Ovary (tissue), 3 donors: ENCODE results near the gene BRCC3.

Experiments used
- CTCF ChIP-seq, 3 donors: fragments of 450-650 bp in 2 of 3; fragments of 200-600 bp in 1 of 3; IDR thresholded peaks; one replicate each; pipeline versions ENCODE4 v1.5.1 to v1.8.0; 2016 to 2022; ENCODE audit warnings: antibody characterized with exemption in 3 of 3, mild to moderate bottlenecking in 1 of 3
- POLR2A ChIP-seq: fragments of 450-650 bp; IDR thresholded peaks from one replicate; pipeline ENCODE4 v1.6.1; 2017; ENCODE audit warnings: antibody characterized with exemption, mild to moderate bottlenecking, moderate library complexity
- donor health status: DM: no; HTN: no; CAD: no.

GRCh38 chrX:155105919-155106318 is 34.6 kb downstream of the BRCC3 start:
- TF ChIP-seq CTCF (IDR thresholded peaks at IDR 0.05), result no peak
- TF ChIP-seq POLR2A, result no peak
